ENCODE results near the gene B3GNT3.
A peak's percentile ranks its signal among the peaks of the same experiment; 100 is the strongest.

Gene B3GNT3

GRCh38 chr19:17830567-17831418 is 35.9 kb downstream of the B3GNT3 start:
- Histone ChIP-seq H3K9ac (ENCODE audit: low read length) (no peak overlapping the region), H3K4me1 (ENCODE audit: insufficient read depth, low read length) (no peaks in the 10 kb centered on the region), H3K4me3 (ENCODE audit: low read depth in 1 of 2, low read length in 2 of 2) (peak overlapping the region in 1 of 2 donors; percentile 38), H3K27me3 (ENCODE audit: control insufficient read depth in 1 of 2, insufficient read depth in 2 of 2, low read length in 2 of 2) (peaks cover 0 to 31% of the 10 kb centered on the region in 2 donors), H3K27ac (ENCODE audit: low read depth, low read length) (no peak overlapping the region), H3K9me3 (ENCODE audit: low read length) (no peaks in the 10 kb centered on the region), H3K36me3 (ENCODE audit: insufficient read depth, low read length) (no peaks in the 10 kb centered on the region)

- peaks cover 0 to 31% of the 10 kb centered on the region in 2 donors for H3K27me3 ChIP-seq (ENCODE audit: control insufficient read depth in 1 of 2, insufficient read depth in 2 of 2, low read length in 2 of 2)
- H3K36me3 ChIP-seq (ENCODE audit: insufficient read depth, low read length): no peaks in the 10 kb centered on the region
- no peak overlapping the region for H3K4me3 ChIP-seq (ENCODE audit: low read depth in 1 of 2, low read length in 2 of 2)
- no peaks in the 10 kb centered on the region for H3K4me1 ChIP-seq (ENCODE audit: insufficient read depth, low read length)
- H3K9me3 ChIP-seq (ENCODE audit: low read length): no peaks in the 10 kb centered on the region
- no peak overlapping the region for H3K9ac ChIP-seq (ENCODE audit: low read length)
- no peak overlapping the region for H3K27ac ChIP-seq (ENCODE audit: low read depth, low read length)
These were observed 36.5 kb downstream of the B3GNT3 start for GRCh38 chr19:17831419-17831888.

- Histone ChIP-seq H3K36me3 (ENCODE audit: insufficient read depth, low read length) (no peaks in the 10 kb centered on the region), H3K27me3 (ENCODE audit: control insufficient read depth in 1 of 2, insufficient read depth in 2 of 2, low read length in 2 of 2) (peaks cover 0 to 31% of the 10 kb centered on the region in 2 donors), H3K4me1 (ENCODE audit: insufficient read depth, low read length) (no peaks in the 10 kb centered on the region), H3K4me3 (ENCODE audit: low read depth in 1 of 2, low read length in 2 of 2) (no peak overlapping the region), H3K9ac (ENCODE audit: low read length) (no peak overlapping the region), H3K27ac (ENCODE audit: low read depth, low read length) (no peak overlapping the region), H3K9me3 (ENCODE audit: low read length) (no peaks in the 10 kb centered on the region)
These were observed 37.7 kb downstream of the B3GNT3 start for GRCh38 chr19:17832443-17833208.

GRCh38 chr19:17834350-17835181 is 39.6 kb downstream of the B3GNT3 start:
- Histone ChIP-seq H3K9ac (ENCODE audit: low read length) (no peak overlapping the region), H3K27ac (ENCODE audit: low read depth, low read length) (no peak overlapping the region), H3K27me3 (ENCODE audit: control insufficient read depth in 1 of 2, insufficient read depth in 2 of 2, low read length in 2 of 2) (peaks cover 0 to 34% of the 10 kb centered on the region in 2 donors)

GRCh38 chr19:17835182-17836006 is 40.5 kb downstream of the B3GNT3 start:
- Histone ChIP-seq H3K27me3 (ENCODE audit: control insufficient read depth in 1 of 2, insufficient read depth in 2 of 2, low read length in 2 of 2) (peaks cover 0 to 26% of the 10 kb centered on the region in 2 donors), H3K9me3 (ENCODE audit: low read length) (no peaks in the 10 kb centered on the region), H3K36me3 (ENCODE audit: insufficient read depth, low read length) (no peaks in the 10 kb centered on the region), H3K4me1 (ENCODE audit: insufficient read depth, low read length) (no peaks in the 10 kb centered on the region), H3K4me3 (ENCODE audit: low read depth in 1 of 2, low read length in 2 of 2) (no peak overlapping the region), H3K9ac (ENCODE audit: low read length) (no peak overlapping the region), H3K27ac (ENCODE audit: low read depth, low read length) (no peak overlapping the region)

More at GRCh38 chr19:17834350-17835181, 39.6 kb downstream of the B3GNT3 start:
- Histone ChIP-seq H3K4me3 (ENCODE audit: low read depth in 1 of 2, low read length in 2 of 2) (no peak overlapping the region), H3K36me3 (ENCODE audit: insufficient read depth, low read length) (no peaks in the 10 kb centered on the region), H3K9me3 (ENCODE audit: low read length) (no peaks in the 10 kb centered on the region), H3K4me1 (ENCODE audit: insufficient read depth, low read length) (no peaks in the 10 kb centered on the region)

GRCh38 chr19:17836530-17836929 is 41.6 kb downstream of the B3GNT3 start:
- peaks cover 5 to 28% of the 10 kb centered on the region in 2 donors for H3K27me3 ChIP-seq (ENCODE audit: control insufficient read depth in 1 of 2, insufficient read depth in 2 of 2, low read length in 2 of 2)
- H3K36me3 ChIP-seq (ENCODE audit: insufficient read depth, low read length): no peaks in the 10 kb centered on the region
- no peak overlapping the region for H3K4me3 ChIP-seq (ENCODE audit: low read depth in 1 of 2, low read length in 2 of 2)
- H3K27ac ChIP-seq (ENCODE audit: low read depth, low read length): no peak overlapping the region
- no peak overlapping the region for H3K9ac ChIP-seq (ENCODE audit: low read length)
- H3K4me1 ChIP-seq (ENCODE audit: insufficient read depth, low read length): no peaks in the 10 kb centered on the region
- no peaks in the 10 kb centered on the region for H3K9me3 ChIP-seq (ENCODE audit: low read length)

- Histone ChIP-seq H3K27ac (ENCODE audit: low read depth, low read length) (no peak overlapping the region), H3K27me3 (ENCODE audit: control insufficient read depth in 1 of 2, insufficient read depth in 2 of 2, low read length in 2 of 2) (peaks cover 5 to 28% of the 10 kb centered on the region in 2 donors), H3K36me3 (ENCODE audit: insufficient read depth, low read length) (no peaks in the 10 kb centered on the region), H3K4me3 (ENCODE audit: low read depth in 1 of 2, low read length in 2 of 2) (no peak overlapping the region), H3K9ac (ENCODE audit: low read length) (no peak overlapping the region), H3K9me3 (ENCODE audit: low read length) (no peaks in the 10 kb centered on the region), H3K4me1 (ENCODE audit: insufficient read depth, low read length) (no peaks in the 10 kb centered on the region)
These were observed 43.0 kb downstream of the B3GNT3 start for GRCh38 chr19:17837972-17838371.

- peaks cover 5 to 35% of the 10 kb centered on the region in 2 donors for H3K27me3 ChIP-seq (ENCODE audit: control insufficient read depth in 1 of 2, insufficient read depth in 2 of 2, low read length in 2 of 2)
These were observed 45.1 kb downstream of the B3GNT3 start for GRCh38 chr19:17840019-17840418.

GRCh38 chr19:17841371-17841809 is 46.5 kb downstream of the B3GNT3 start:
- H3K4me1 ChIP-seq (ENCODE audit: insufficient read depth, low read length): no peaks in the 10 kb centered on the region
- H3K9ac ChIP-seq (ENCODE audit: low read length): no peak overlapping the region
- no peaks in the 10 kb centered on the region for H3K36me3 ChIP-seq (ENCODE audit: insufficient read depth, low read length)
- peak overlapping the region in 1 of 2 donors; percentile 38 for H3K4me3 ChIP-seq (ENCODE audit: low read depth in 1 of 2, low read length in 2 of 2)
- peaks cover 5 to 35% of the 10 kb centered on the region in 2 donors for H3K27me3 ChIP-seq (ENCODE audit: control insufficient read depth in 1 of 2, insufficient read depth in 2 of 2, low read length in 2 of 2)
- H3K9me3 ChIP-seq (ENCODE audit: low read length): no peaks in the 10 kb centered on the region
- no peak overlapping the region for H3K27ac ChIP-seq (ENCODE audit: low read depth, low read length)

More at GRCh38 chr19:17840019-17840418, 45.1 kb downstream of the B3GNT3 start:
- H3K4me1 ChIP-seq (ENCODE audit: insufficient read depth, low read length): no peaks in the 10 kb centered on the region
- H3K9ac ChIP-seq (ENCODE audit: low read length): no peak overlapping the region
- no peak overlapping the region for H3K27ac ChIP-seq (ENCODE audit: low read depth, low read length)
- H3K36me3 ChIP-seq (ENCODE audit: insufficient read depth, low read length): no peaks in the 10 kb centered on the region
- no peaks in the 10 kb centered on the region for H3K9me3 ChIP-seq (ENCODE audit: low read length)
- H3K4me3 ChIP-seq (ENCODE audit: low read depth in 1 of 2, low read length in 2 of 2): no peak overlapping the region

All from muscle layer of colon (tissue), 2 donors.